Omental fat pad (tissue), 4 donors: ENCODE data around the gene ZNF644. TPM values are rescaled to one million over a fixed set of nuclear protein-coding genes. Genes with fewer than 3 reads are reported as not detected.

ENCODE experiments used
- ATAC-seq: fragments of 150-250 bp; one replicate; pipeline ENCODE4 v1.9.1; 2016; ENCODE audit warnings: mild to moderate bottlenecking, moderate library complexity; ENCODE audit not compliant: low FRiP score
- DNase-seq: peaks from one replicate; pipeline ENCODE4 v3.0.0-alpha.2; 2019; ENCODE audit warnings: low spot score
- CTCF ChIP-seq, 3 donors: fragments of 450-650 bp; IDR thresholded peaks; one replicate each; pipeline ENCODE4 v1.5.1; 2016 to 2017; ENCODE audit warnings: antibody characterized with exemption in 3 of 3, mild to moderate bottlenecking in 3 of 3, moderate library complexity in 2 of 3
- total RNA-seq, 4 donors: library from RNA; depleted of rRNA; stranded (reverse); fragments of >200 nt; gene quantifications; one replicate each; pipeline ENCODE4 v1.1.0, GENCODE V29; 2016

Gene ZNF644
- total RNA-seq, 4 donors from 2014 or later, result 37.9 to 67.0 (median 50.4) TPM

GRCh38 chr1:90989990-90990389 lies 31.8 kb downstream of the ZNF644 start:
- no peak for TF ChIP-seq CTCF (IDR thresholded peaks at IDR 0.05)
- no peak for DNase-seq
- no peak for ATAC-seq

GRCh38 chr1:90989302-90989701 lies 32.5 kb downstream of the ZNF644 start:
- DNase-seq (no peak), ATAC-seq (no peak)
- no peak for TF ChIP-seq CTCF (IDR thresholded peaks at IDR 0.05)

GRCh38 chr1:90987841-90988240 lies 34.0 kb downstream of the ZNF644 start:
- no peak for DNase-seq
- ATAC-seq, result no peak
- no peak for TF ChIP-seq CTCF (IDR thresholded peaks at IDR 0.05)

GRCh38 chr1:90986953-90987352 lies 34.9 kb downstream of the ZNF644 start:
- TF ChIP-seq CTCF (IDR thresholded peaks at IDR 0.05), result no peak
- DNase-seq, result no peak
- no peak for ATAC-seq

GRCh38 chr1:90977522-90977921 lies 44.3 kb downstream of the ZNF644 start:
- ATAC-seq, result no peak
- no peak for DNase-seq
- TF ChIP-seq CTCF (IDR thresholded peaks at IDR 0.05), result no peak

GRCh38 chr1:90973897-90974798 lies 47.7 kb downstream of the ZNF644 start:
- no peak for DNase-seq
- ATAC-seq, result peak; percentile 91
- TF ChIP-seq CTCF (IDR thresholded peaks at IDR 0.05), result no peak

GRCh38 chr1:90970208-90970607 lies 51.6 kb downstream of the ZNF644 start:
- no peak for TF ChIP-seq CTCF (IDR thresholded peaks at IDR 0.05)
- DNase-seq, result no peak
- ATAC-seq, result no peak
